Measurements from ENCODE around the gene FNBP1. TPM values are rescaled to one million over a fixed set of nuclear protein-coding genes. Genes with fewer than 3 reads are reported as not detected.
"Not testable (repeated sequence)": the region's sequence is repeated elsewhere in the genome, so short reads cannot be mapped to it uniquely, and the experiment has no call there.

FNBP1 gene
- total RNA-seq, 2 donors from 2014 or later, result 71.5 to 80.3 TPM

GRCh38 chr9:129996161-129996830, 46.7 kb downstream of the FNBP1 start:
- no peaks in the 10 kb centered on the region for H3K36me3 ChIP-seq
- peaks cover 27 to 46% of the 10 kb centered on the region in 2 donors for H3K4me1 ChIP-seq (ENCODE audit: control insufficient read depth in 1 of 2, low read depth in 2 of 2)
- H3K9me3 ChIP-seq, result no peaks in the 10 kb centered on the region
- DNase-seq (ENCODE audit: low spot score), result no peak
- H3K4me3 ChIP-seq, result no peak overlapping the region
- no peak for ATAC-seq (ENCODE audit: insufficient number of reproducible peaks, low FRiP score, low read depth)
- H3K27ac ChIP-seq, result peak overlapping the region; percentile 62 to 70
- TF ChIP-seq, protein P1, sequence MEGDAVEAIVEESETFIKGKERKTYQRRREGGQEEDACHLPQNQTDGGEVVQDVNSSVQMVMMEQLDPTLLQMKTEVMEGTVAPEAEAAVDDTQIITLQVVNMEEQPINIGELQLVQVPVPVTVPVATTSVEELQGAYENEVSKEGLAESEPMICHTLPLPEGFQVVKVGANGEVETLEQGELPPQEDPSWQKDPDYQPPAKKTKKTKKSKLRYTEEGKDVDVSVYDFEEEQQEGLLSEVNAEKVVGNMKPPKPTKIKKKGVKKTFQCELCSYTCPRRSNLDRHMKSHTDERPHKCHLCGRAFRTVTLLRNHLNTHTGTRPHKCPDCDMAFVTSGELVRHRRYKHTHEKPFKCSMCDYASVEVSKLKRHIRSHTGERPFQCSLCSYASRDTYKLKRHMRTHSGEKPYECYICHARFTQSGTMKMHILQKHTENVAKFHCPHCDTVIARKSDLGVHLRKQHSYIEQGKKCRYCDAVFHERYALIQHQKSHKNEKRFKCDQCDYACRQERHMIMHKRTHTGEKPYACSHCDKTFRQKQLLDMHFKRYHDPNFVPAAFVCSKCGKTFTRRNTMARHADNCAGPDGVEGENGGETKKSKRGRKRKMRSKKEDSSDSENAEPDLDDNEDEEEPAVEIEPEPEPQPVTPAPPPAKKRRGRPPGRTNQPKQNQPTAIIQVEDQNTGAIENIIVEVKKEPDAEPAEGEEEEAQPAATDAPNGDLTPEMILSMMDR (IDR thresholded peaks at IDR 0.05), result no peak
- no peaks in the 10 kb centered on the region for H3K27me3 ChIP-seq (replicated peaks; ENCODE audit: insufficient read depth)

- TF ChIP-seq, protein P1 (IDR thresholded peaks at IDR 0.05), result no peak
- Histone ChIP-seq H3K36me3 (no peaks in the 10 kb centered on the region), H3K27ac (peak overlapping the region; percentile 62 to 70), H3K9me3 (no peaks in the 10 kb centered on the region), H3K27me3 (replicated peaks; ENCODE audit: insufficient read depth) (no peaks in the 10 kb centered on the region), H3K4me3 (peak overlapping the region; percentile 3), H3K4me1 (ENCODE audit: control insufficient read depth in 1 of 2, low read depth in 2 of 2) (peaks cover 27 to 46% of the 10 kb centered on the region in 2 donors)
- ATAC-seq (ENCODE audit: insufficient number of reproducible peaks, low FRiP score, low read depth), result no peak
- DNase-seq (ENCODE audit: low spot score), result no peak
These were observed 47.4 kb downstream of the FNBP1 start for GRCh38 chr9:129995409-129996160.

- no peak overlapping the region for H3K4me3 ChIP-seq
- ATAC-seq (ENCODE audit: insufficient number of reproducible peaks, low FRiP score, low read depth) (no peak), DNase-seq (ENCODE audit: low spot score) (no peak)
- peaks cover 30 to 46% of the 10 kb centered on the region in 2 donors for H3K4me1 ChIP-seq (ENCODE audit: control insufficient read depth in 1 of 2, low read depth in 2 of 2)
- no peaks in the 10 kb centered on the region for H3K27me3 ChIP-seq (replicated peaks; ENCODE audit: insufficient read depth)
- no peaks in the 10 kb centered on the region for H3K36me3 ChIP-seq
- TF ChIP-seq, protein P1 (IDR thresholded peaks at IDR 0.05), result no peak
- H3K9me3 ChIP-seq, result no peaks in the 10 kb centered on the region
- peak overlapping the region; percentile 62 to 70 for H3K27ac ChIP-seq
These were observed 48.1 kb downstream of the FNBP1 start for GRCh38 chr9:129994882-129995281.

GRCh38 chr9:129991139-129991538, 51.9 kb downstream of the FNBP1 start:
- peaks cover 24 to 25% of the 10 kb centered on the region in 2 donors for H3K4me1 ChIP-seq (ENCODE audit: control insufficient read depth in 1 of 2, low read depth in 2 of 2)
- H3K27ac ChIP-seq, result not testable (repeated sequence)

DNA sequence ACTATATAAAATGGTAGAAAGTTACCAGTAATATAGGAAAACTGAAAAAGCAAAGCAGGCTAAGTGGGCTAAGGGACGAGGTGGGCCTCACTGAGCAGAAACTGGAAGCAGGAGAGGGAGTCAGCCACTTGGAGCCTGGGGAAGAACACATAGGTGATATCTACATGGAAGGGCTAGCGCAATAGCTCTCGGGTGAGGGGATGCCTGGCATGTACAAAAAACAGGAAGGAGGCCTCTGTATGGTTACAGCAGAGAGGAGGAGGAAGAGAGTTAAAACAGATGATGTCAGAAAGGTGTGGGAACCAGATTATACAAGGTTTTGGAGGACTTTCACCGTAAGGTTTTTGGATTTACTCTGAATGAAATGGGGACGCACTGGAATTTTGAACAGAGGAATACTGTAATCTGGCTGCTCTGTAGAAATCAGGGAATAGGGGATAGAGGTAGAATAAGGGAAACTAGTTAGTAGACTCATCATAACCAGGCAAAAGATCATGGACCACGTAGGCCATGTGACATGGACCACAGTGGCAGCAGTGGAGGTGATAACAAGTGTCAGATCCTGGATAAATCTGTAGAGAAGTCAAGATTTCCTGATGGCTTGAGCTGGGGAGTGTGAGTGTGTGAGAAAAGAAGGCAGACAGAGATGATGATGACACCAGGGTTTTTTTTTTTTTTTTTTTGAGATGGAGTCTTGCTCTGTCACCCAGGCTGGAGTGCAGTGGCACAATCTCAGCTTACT, 52.5 kb downstream of the FNBP1 start:
- Histone ChIP-seq H3K4me1 (ENCODE audit: control insufficient read depth in 1 of 2, low read depth in 2 of 2) (peaks cover 17 to 18% of the 10 kb centered on the region in 2 donors), H3K4me3 (no peak overlapping the region), H3K36me3 (no peaks in the 10 kb centered on the region), H3K27me3 (replicated peaks; ENCODE audit: insufficient read depth) (no peaks in the 10 kb centered on the region), H3K27ac (no peak overlapping the region), H3K9me3 (no peaks in the 10 kb centered on the region)
- TF ChIP-seq, protein P1 (IDR thresholded peaks at IDR 0.05), result no peak
- ATAC-seq (ENCODE audit: insufficient number of reproducible peaks, low FRiP score, low read depth) (no peak), DNase-seq (ENCODE audit: low spot score) (no peak)

More at GRCh38 chr9:129991139-129991538, 51.9 kb downstream of the FNBP1 start:
- not testable (repeated sequence) for ATAC-seq (ENCODE audit: insufficient number of reproducible peaks, low FRiP score, low read depth); H3K4me3 ChIP-seq; H3K27me3 ChIP-seq (replicated peaks; ENCODE audit: insufficient read depth); H3K36me3 ChIP-seq; DNase-seq (ENCODE audit: low spot score); H3K9me3 ChIP-seq

Measured in thoracic aorta (tissue), 2 donors.